ENCODE measurements around the gene KRT25. TPM values are rescaled to one million over a fixed set of nuclear protein-coding genes. Genes with fewer than 3 reads are reported as not detected.

KRT25 gene
- total RNA-seq, 3 donors from 2014 or later (not counting 1 experiment from before 2014, with no cell fraction given): not detected

- no peak for TF ChIP-seq CTCF (IDR thresholded peaks at IDR 0.05)
- no peak overlapping the region for H3K4me3 Mint-ChIP-seq
- H3K27me3 Mint-ChIP-seq (ENCODE audit: low read depth in 2 of 2): peaks cover 30 to 41% of the 10 kb centered on the region in 2 donors
- H3K36me3 Mint-ChIP-seq: no peaks in the 10 kb centered on the region
- Histone ChIP-seq H3K4me1 (ENCODE audit: control insufficient read depth, insufficient read depth, low read length) (no peaks in the 10 kb centered on the region), H3K4me3 (ENCODE audit: low read length) (no peak overlapping the region), H3K9me3 (ENCODE audit: control insufficient read depth, insufficient read depth, low read length) (no peaks in the 10 kb centered on the region), H3K27ac (ENCODE audit: low read length) (no peak overlapping the region), H3K36me3 (ENCODE audit: control insufficient read depth, insufficient read depth, low read length) (no peaks in the 10 kb centered on the region), H3K27me3 (ENCODE audit: control insufficient read depth, insufficient read depth, low read length) (no peaks in the 10 kb centered on the region)
- DNase-seq: no peak
- no peak overlapping the region for H3K27ac Mint-ChIP-seq
- no peaks in the 10 kb centered on the region for H3K9me3 Mint-ChIP-seq
- WGBS (ENCODE audit: insufficient coverage): 71% methylated on average over 1 of the region's 1 CpG
- H3K4me1 Mint-ChIP-seq: no peaks in the 10 kb centered on the region
- intact Hi-C loops (cut with micrococcal nuclease): no loop called here
- ATAC-seq: no peak
Measured at GRCh38 chr17:40724656-40725055, 30.5 kb downstream of the KRT25 start.

- Histone ChIP-seq H3K27ac (ENCODE audit: low read length) (no peak overlapping the region), H3K9me3 (ENCODE audit: control insufficient read depth, insufficient read depth, low read length) (no peaks in the 10 kb centered on the region), H3K4me1 (ENCODE audit: control insufficient read depth, insufficient read depth, low read length) (no peaks in the 10 kb centered on the region), H3K27me3 (ENCODE audit: control insufficient read depth, insufficient read depth, low read length) (no peaks in the 10 kb centered on the region), H3K4me3 (ENCODE audit: low read length) (no peak overlapping the region), H3K36me3 (ENCODE audit: control insufficient read depth, insufficient read depth, low read length) (no peaks in the 10 kb centered on the region)
- H3K27ac Mint-ChIP-seq: no peak overlapping the region
- intact Hi-C loops (cut with micrococcal nuclease): no loop called here
- peaks cover 32 to 41% of the 10 kb centered on the region in 2 donors for H3K27me3 Mint-ChIP-seq (ENCODE audit: low read depth in 2 of 2)
- ATAC-seq (no peak), DNase-seq (no peak)
- no peaks in the 10 kb centered on the region for H3K36me3 Mint-ChIP-seq
- no peaks in the 10 kb centered on the region for H3K9me3 Mint-ChIP-seq
- no peak for TF ChIP-seq CTCF (IDR thresholded peaks at IDR 0.05)
- H3K4me1 Mint-ChIP-seq: no peaks in the 10 kb centered on the region
- 62% methylated on average over 1 of the region's 1 CpG for WGBS (ENCODE audit: insufficient coverage)
- H3K4me3 Mint-ChIP-seq: no peak overlapping the region
Measured at GRCh38 chr17:40722241-40722640, 32.9 kb downstream of the KRT25 start.

- Mint-ChIP-seq H3K27me3 (ENCODE audit: low read depth in 2 of 2) (peaks cover 35 to 48% of the 10 kb centered on the region in 2 donors), H3K36me3 (no peaks in the 10 kb centered on the region), H3K9me3 (no peaks in the 10 kb centered on the region), H3K4me3 (no peak overlapping the region), H3K4me1 (no peaks in the 10 kb centered on the region), H3K27ac (no peak overlapping the region)
- no peak for DNase-seq
- no peaks in the 10 kb centered on the region for H3K4me1 ChIP-seq (ENCODE audit: control insufficient read depth, insufficient read depth, low read length)
- WGBS (ENCODE audit: insufficient coverage): 63% methylated on average over 1 of the region's 2 CpGs
- H3K4me3 ChIP-seq (ENCODE audit: low read length): no peak overlapping the region
- no peak overlapping the region for H3K27ac ChIP-seq (ENCODE audit: low read length)
- ATAC-seq: no peak
- intact Hi-C loops (cut with micrococcal nuclease): no loop called here
- no peak for TF ChIP-seq CTCF (IDR thresholded peaks at IDR 0.05)
- no peaks in the 10 kb centered on the region for H3K9me3 ChIP-seq (ENCODE audit: control insufficient read depth, insufficient read depth, low read length)
- no peaks in the 10 kb centered on the region for H3K36me3 ChIP-seq (ENCODE audit: control insufficient read depth, insufficient read depth, low read length)
- peaks cover 3% of the 10 kb centered on the region for H3K27me3 ChIP-seq (ENCODE audit: control insufficient read depth, insufficient read depth, low read length)
Measured at GRCh38 chr17:40720899-40721298, 34.2 kb downstream of the KRT25 start.

- no peaks in the 10 kb centered on the region for H3K9me3 ChIP-seq (ENCODE audit: control insufficient read depth, insufficient read depth, low read length)
- Mint-ChIP-seq H3K9me3 (no peaks in the 10 kb centered on the region), H3K27me3 (ENCODE audit: low read depth in 2 of 2) (peaks cover 38 to 51% of the 10 kb centered on the region in 2 donors), H3K4me3 (no peak overlapping the region), H3K4me1 (no peaks in the 10 kb centered on the region), H3K36me3 (no peaks in the 10 kb centered on the region), H3K27ac (no peak overlapping the region)
- peaks cover 3% of the 10 kb centered on the region for H3K27me3 ChIP-seq (ENCODE audit: control insufficient read depth, insufficient read depth, low read length)
- ATAC-seq (no peak), DNase-seq (no peak)
- WGBS (ENCODE audit: insufficient coverage): 67% methylated on average over 8 of the region's 8 CpGs
- no peak overlapping the region for H3K27ac ChIP-seq (ENCODE audit: low read length)
- H3K36me3 ChIP-seq (ENCODE audit: control insufficient read depth, insufficient read depth, low read length): no peaks in the 10 kb centered on the region
- no peaks in the 10 kb centered on the region for H3K4me1 ChIP-seq (ENCODE audit: control insufficient read depth, insufficient read depth, low read length)
- intact Hi-C loops (cut with micrococcal nuclease): no loop called here
- H3K4me3 ChIP-seq (ENCODE audit: low read length): no peak overlapping the region
- TF ChIP-seq CTCF (IDR thresholded peaks at IDR 0.05): no peak
Measured at GRCh38 chr17:40718930-40719329, 36.2 kb downstream of the KRT25 start.

Data from natural killer cell (primary cell).